ENCODE measurements around the gene WDR35.
"Not testable (repeated sequence)": the region's sequence is repeated elsewhere in the genome, so short reads cannot be mapped to it uniquely, and the experiment has no call there.

Gene WDR35

DNA sequence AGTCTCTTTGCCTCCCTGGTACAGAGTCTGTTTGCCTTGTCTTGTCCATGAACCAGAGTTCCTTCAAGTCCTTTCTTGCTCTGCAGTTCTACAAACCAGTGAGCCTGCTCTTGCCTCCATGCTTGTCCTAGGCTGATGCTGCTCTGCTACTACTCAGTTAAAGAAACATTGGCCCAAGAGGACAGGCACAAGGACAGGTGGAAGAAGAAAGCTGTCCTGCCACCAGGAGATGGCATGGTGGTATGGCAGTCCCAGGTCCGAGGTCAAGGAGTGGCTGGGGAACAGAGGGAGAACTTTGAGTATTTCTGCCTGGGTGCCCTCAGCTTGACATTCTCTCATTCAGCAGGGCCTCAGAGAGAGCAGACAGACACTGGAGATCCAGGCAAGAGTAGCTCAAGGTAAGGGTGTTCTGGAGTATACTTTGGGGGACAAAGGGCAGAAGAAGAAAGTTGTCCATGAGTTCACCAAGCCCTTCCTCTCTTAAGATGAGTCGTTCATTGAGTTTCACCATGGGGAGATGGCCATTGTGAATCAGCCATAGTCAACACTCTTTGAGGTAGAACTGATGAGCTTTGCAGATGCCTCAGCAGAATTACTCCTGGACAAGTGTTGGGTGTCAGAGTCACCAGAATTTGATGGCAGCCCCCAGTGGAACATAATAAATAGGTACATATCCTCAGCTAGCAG is 108.5 kb downstream of the WDR35 start:
- no peak overlapping the region for H3K23ac ChIP-seq (ENCODE audit: low read length)
- no peak overlapping the region for H3K56ac ChIP-seq (ENCODE audit: low read length)

DNA sequence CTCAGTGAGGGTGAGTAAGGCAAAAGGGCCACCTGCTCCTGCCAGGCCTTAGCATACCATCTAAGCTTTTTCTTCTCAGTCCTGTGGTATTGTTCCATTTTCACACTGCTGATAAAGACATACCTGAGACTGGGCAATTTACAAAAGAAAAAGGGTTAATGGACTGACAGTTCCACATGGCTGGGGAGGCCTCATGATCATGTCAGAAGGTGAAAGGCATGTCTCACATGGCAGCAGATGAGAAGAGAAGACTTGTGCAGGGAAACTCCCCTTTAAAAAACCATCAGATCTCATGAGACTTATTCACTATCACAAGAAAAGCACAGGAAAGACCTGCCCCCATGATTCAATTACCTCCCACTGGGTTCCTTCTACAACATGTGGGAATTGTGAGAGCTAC is 109.7 kb downstream of the WDR35 start:
- not testable (repeated sequence) for H3K79me1 ChIP-seq (ENCODE audit: low read length); H3K9ac ChIP-seq (ENCODE audit: low read length); H3K4ac ChIP-seq (ENCODE audit: low read depth, low read length); H2BK15ac ChIP-seq (replicated peaks; ENCODE audit: low read depth); H3K4me2 ChIP-seq (ENCODE audit: low read length); H3K56ac ChIP-seq (ENCODE audit: low read length); H2BK5ac ChIP-seq (ENCODE audit: low read length); H3K23ac ChIP-seq (ENCODE audit: low read length); DNase-seq; H3K27me3 ChIP-seq (ENCODE audit: insufficient read depth, low read length, poor library complexity); H2BK120ac ChIP-seq (ENCODE audit: low read depth, low read length); H4K5ac ChIP-seq (ENCODE audit: low read length); H3K4me3 ChIP-seq (ENCODE audit: low read length); H3K4me1 ChIP-seq (ENCODE audit: control insufficient read depth, low read depth, low read length); H3K18ac ChIP-seq (ENCODE audit: low read length); H2AK5ac ChIP-seq (ENCODE audit: low read length); H4K8ac ChIP-seq (ENCODE audit: low read depth, low read length); H3K27ac ChIP-seq (ENCODE audit: low read depth, low read length); H3K79me2 ChIP-seq (ENCODE audit: control insufficient read depth, insufficient read depth, low read length); H3K36me3 ChIP-seq (ENCODE audit: control insufficient read depth, insufficient read depth, low read length)

More for the DNA sequence above, 108.5 kb downstream of the WDR35 start:
- Histone ChIP-seq H3K79me2 (ENCODE audit: control insufficient read depth, insufficient read depth, low read length) (no peaks in the 10 kb centered on the region), H3K4me1 (ENCODE audit: control insufficient read depth, low read depth, low read length) (no peaks in the 10 kb centered on the region), H3K4me3 (ENCODE audit: low read length) (no peak overlapping the region), H3K4me2 (ENCODE audit: low read length) (no peak overlapping the region), H2BK5ac (ENCODE audit: low read length) (no peak overlapping the region), H3K18ac (ENCODE audit: low read length) (no peak overlapping the region), H2AK5ac (ENCODE audit: low read length) (no peak overlapping the region), H4K8ac (ENCODE audit: low read depth, low read length) (no peak overlapping the region), H4K5ac (ENCODE audit: low read length) (no peak overlapping the region), H2BK15ac (replicated peaks; ENCODE audit: low read depth) (no peak overlapping the region), H3K36me3 (ENCODE audit: control insufficient read depth, insufficient read depth, low read length) (no peaks in the 10 kb centered on the region), H3K79me1 (ENCODE audit: low read length) (no peaks in the 10 kb centered on the region), H2BK120ac (ENCODE audit: low read depth, low read length) (no peak overlapping the region), H3K9ac (ENCODE audit: low read length) (no peak overlapping the region), H3K27ac (ENCODE audit: low read depth, low read length) (no peak overlapping the region), H3K27me3 (ENCODE audit: insufficient read depth, low read length, poor library complexity) (no peaks in the 10 kb centered on the region), H3K4ac (ENCODE audit: low read depth, low read length) (no peak overlapping the region)
- WGBS (ENCODE audit: extremely low coverage, insufficient coverage, low lambda C conversion rate) = no CpG with 5 or more reads among the region's 2 CpGs
- no peak for DNase-seq

DNA sequence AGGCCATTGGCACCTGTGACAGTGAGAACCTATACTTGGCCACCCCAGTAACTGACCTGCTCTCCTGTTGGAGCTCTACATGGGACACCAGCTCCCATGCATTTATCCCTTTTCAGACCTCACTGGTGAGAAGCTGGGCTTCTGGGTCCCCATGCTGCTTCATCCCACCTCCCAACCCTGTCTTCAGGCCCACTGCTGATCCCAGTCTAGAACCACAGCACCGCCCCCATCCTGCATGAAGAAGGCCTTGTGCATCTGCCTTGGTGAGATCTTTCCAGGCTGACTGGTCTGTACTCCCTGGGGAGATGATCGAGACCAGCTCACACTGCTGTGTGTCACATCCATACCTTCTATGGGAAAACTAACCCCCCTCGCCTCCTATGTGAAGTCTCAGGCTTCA is 110.8 kb downstream of the WDR35 start:
- no peak for DNase-seq
- no CpG with 5 or more reads among the region's 3 CpGs for WGBS (ENCODE audit: extremely low coverage, insufficient coverage, low lambda C conversion rate)
- no peak overlapping the region for H2BK15ac ChIP-seq (replicated peaks; ENCODE audit: low read depth)

DNA sequence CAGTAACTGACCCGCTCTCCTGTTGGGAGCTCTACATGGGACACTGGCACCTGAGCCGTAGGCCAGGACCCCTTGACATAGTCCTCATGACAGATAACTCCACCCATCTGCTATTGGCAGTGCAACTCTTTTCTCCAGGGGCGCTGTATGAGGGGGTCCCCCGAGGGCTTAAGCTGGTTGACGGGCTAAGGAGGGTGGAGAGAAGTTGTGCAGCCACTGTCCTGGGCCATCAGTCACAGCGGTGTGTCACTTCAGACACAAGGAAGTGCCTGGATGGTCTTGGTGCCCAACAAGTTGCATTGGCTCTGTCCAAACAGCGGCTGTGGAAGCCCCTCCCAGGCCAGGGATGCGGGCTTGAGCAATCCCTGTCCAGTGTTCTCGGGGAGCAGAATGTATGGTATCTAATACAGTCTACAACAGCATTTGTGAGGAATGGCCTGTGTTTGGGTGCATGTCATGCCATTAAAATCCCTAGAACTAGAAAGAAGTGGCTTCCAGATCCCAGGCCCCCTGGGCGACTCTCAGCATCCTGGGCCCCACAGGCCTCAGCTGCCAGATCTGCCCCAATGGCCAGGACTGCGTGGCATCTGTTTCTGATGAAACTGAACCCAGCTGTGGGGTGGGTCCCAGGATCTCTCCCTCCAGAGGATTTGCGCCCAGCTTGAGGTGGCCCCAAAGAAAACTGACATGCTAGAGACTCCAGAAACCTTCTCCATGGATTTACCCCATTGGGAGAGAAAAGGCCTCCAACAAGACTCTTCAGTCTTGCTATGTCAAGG is 111.4 kb downstream of the WDR35 start:
- Histone ChIP-seq H3K36me3 (ENCODE audit: control insufficient read depth, insufficient read depth, low read length) (no peaks in the 10 kb centered on the region), H3K79me1 (ENCODE audit: low read length) (no peaks in the 10 kb centered on the region), H3K4ac (ENCODE audit: low read depth, low read length) (no peak overlapping the region), H3K4me3 (ENCODE audit: low read length) (no peak overlapping the region), H2BK120ac (ENCODE audit: low read depth, low read length) (no peak overlapping the region), H3K79me2 (ENCODE audit: control insufficient read depth, insufficient read depth, low read length) (no peaks in the 10 kb centered on the region), H2AK5ac (ENCODE audit: low read length) (no peak overlapping the region), H3K9ac (ENCODE audit: low read length) (no peak overlapping the region), H3K27me3 (ENCODE audit: insufficient read depth, low read length, poor library complexity) (no peaks in the 10 kb centered on the region), H3K27ac (ENCODE audit: low read depth, low read length) (no peak overlapping the region), H4K5ac (ENCODE audit: low read length) (no peak overlapping the region), H4K8ac (ENCODE audit: low read depth, low read length) (no peak overlapping the region), H3K56ac (ENCODE audit: low read length) (no peak overlapping the region), H2BK15ac (replicated peaks; ENCODE audit: low read depth) (no peak overlapping the region), H3K4me2 (ENCODE audit: low read length) (no peak overlapping the region), H3K18ac (ENCODE audit: low read length) (no peak overlapping the region), H3K23ac (ENCODE audit: low read length) (no peak overlapping the region), H2BK5ac (ENCODE audit: low read length) (no peak overlapping the region), H3K4me1 (ENCODE audit: control insufficient read depth, low read depth, low read length) (no peaks in the 10 kb centered on the region)
- no peak for DNase-seq
- no CpG with 5 or more reads among the region's 12 CpGs for WGBS (ENCODE audit: extremely low coverage, insufficient coverage, low lambda C conversion rate)

More for the DNA sequence above, 110.8 kb downstream of the WDR35 start:
- no peak overlapping the region for H3K4me2 ChIP-seq (ENCODE audit: low read length)
- no peak overlapping the region for H3K56ac ChIP-seq (ENCODE audit: low read length)
- no peak overlapping the region for H3K27ac ChIP-seq (ENCODE audit: low read depth, low read length)
- no peaks in the 10 kb centered on the region for H3K27me3 ChIP-seq (ENCODE audit: insufficient read depth, low read length, poor library complexity)
- H2BK5ac ChIP-seq (ENCODE audit: low read length) = no peak overlapping the region
- H3K79me2 ChIP-seq (ENCODE audit: control insufficient read depth, insufficient read depth, low read length) = no peaks in the 10 kb centered on the region
- H2BK120ac ChIP-seq (ENCODE audit: low read depth, low read length) = no peak overlapping the region
- H3K23ac ChIP-seq (ENCODE audit: low read length) = no peak overlapping the region
- no peak overlapping the region for H3K4ac ChIP-seq (ENCODE audit: low read depth, low read length)
- H3K4me3 ChIP-seq (ENCODE audit: low read length) = no peak overlapping the region
- no peaks in the 10 kb centered on the region for H3K4me1 ChIP-seq (ENCODE audit: control insufficient read depth, low read depth, low read length)
- no peak overlapping the region for H2AK5ac ChIP-seq (ENCODE audit: low read length)
- H3K79me1 ChIP-seq (ENCODE audit: low read length) = no peaks in the 10 kb centered on the region
- H3K36me3 ChIP-seq (ENCODE audit: control insufficient read depth, insufficient read depth, low read length) = no peaks in the 10 kb centered on the region
- H4K8ac ChIP-seq (ENCODE audit: low read depth, low read length) = no peak overlapping the region
- no peak overlapping the region for H3K9ac ChIP-seq (ENCODE audit: low read length)
- no peak overlapping the region for H3K18ac ChIP-seq (ENCODE audit: low read length)
- no peak overlapping the region for H4K5ac ChIP-seq (ENCODE audit: low read length)

DNA sequence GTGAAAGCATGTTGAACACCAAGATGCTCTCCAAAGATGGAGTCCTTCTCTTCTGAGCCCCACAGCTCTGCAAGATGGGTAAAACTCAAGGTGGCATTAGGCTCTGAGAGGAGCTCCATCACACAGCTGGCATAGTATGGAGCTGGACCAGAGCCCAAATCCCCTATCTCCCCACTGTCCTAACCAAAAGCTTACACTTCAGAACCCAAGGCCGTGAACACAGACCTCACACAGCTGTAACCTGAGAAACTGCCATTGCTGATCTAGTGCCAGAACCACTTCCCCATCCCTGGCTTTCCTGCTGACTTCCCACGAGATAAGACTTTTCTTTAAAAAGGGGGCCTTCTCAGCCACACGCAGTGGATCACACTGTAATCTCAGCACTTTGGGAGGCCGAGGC is 113.2 kb downstream of the WDR35 start:
- no peak overlapping the region for H4K8ac ChIP-seq (ENCODE audit: low read depth, low read length)
- H3K4me2 ChIP-seq (ENCODE audit: low read length) = no peak overlapping the region
- no peak overlapping the region for H2BK5ac ChIP-seq (ENCODE audit: low read length)
- H4K5ac ChIP-seq (ENCODE audit: low read length) = no peak overlapping the region
- H3K27me3 ChIP-seq (ENCODE audit: insufficient read depth, low read length, poor library complexity) = no peaks in the 10 kb centered on the region
- no peak overlapping the region for H2AK5ac ChIP-seq (ENCODE audit: low read length)
- peak; percentile 17 for DNase-seq
- no peak overlapping the region for H3K27ac ChIP-seq (ENCODE audit: low read depth, low read length)
- H3K56ac ChIP-seq (ENCODE audit: low read length) = no peak overlapping the region
- no peaks in the 10 kb centered on the region for H3K36me3 ChIP-seq (ENCODE audit: control insufficient read depth, insufficient read depth, low read length)
- no peak overlapping the region for H3K18ac ChIP-seq (ENCODE audit: low read length)
- H3K4me3 ChIP-seq (ENCODE audit: low read length) = no peak overlapping the region
- no peak overlapping the region for H2BK120ac ChIP-seq (ENCODE audit: low read depth, low read length)
- no peak overlapping the region for H3K23ac ChIP-seq (ENCODE audit: low read length)
- H3K4ac ChIP-seq (ENCODE audit: low read depth, low read length) = no peak overlapping the region
- H3K79me1 ChIP-seq (ENCODE audit: low read length) = no peaks in the 10 kb centered on the region
- H2BK15ac ChIP-seq (replicated peaks; ENCODE audit: low read depth) = no peak overlapping the region
- no peaks in the 10 kb centered on the region for H3K4me1 ChIP-seq (ENCODE audit: control insufficient read depth, low read depth, low read length)
- H3K79me2 ChIP-seq (ENCODE audit: control insufficient read depth, insufficient read depth, low read length) = no peaks in the 10 kb centered on the region
- WGBS (ENCODE audit: extremely low coverage, insufficient coverage, low lambda C conversion rate) = no CpG with 5 or more reads among the region's 4 CpGs
- H3K9ac ChIP-seq (ENCODE audit: low read length) = no peak overlapping the region
